Skin epidermis (tissue), 12 donors: ENCODE results near the gene IGHMBP2.
"Not testable (repeated sequence)": the region's sequence is repeated elsewhere in the genome, so short reads cannot be mapped to it uniquely, and the experiment has no call there.

Experiments
- H3K27ac ChIP-seq, 21 experiments: fragments of 200-600 bp; sonication (generic) in 11 of 21; one replicate each; pipeline ENCODE4 v1.5.0; 2020; ENCODE audit warnings: mild to moderate bottlenecking in 3 of 21, inconsistent platforms in 2 of 21, moderate library complexity in 2 of 21
- H3K4me3 ChIP-seq, 7 experiments: fragments of 200-600 bp; sonication (generic) in 2 of 7; one replicate each; pipeline ENCODE4 v1.5.0; 2020; ENCODE audit warnings: inconsistent platforms in 2 of 7, mild to moderate bottlenecking in 2 of 7, moderate library complexity in 1 of 7

The IGHMBP2 gene

DNA sequence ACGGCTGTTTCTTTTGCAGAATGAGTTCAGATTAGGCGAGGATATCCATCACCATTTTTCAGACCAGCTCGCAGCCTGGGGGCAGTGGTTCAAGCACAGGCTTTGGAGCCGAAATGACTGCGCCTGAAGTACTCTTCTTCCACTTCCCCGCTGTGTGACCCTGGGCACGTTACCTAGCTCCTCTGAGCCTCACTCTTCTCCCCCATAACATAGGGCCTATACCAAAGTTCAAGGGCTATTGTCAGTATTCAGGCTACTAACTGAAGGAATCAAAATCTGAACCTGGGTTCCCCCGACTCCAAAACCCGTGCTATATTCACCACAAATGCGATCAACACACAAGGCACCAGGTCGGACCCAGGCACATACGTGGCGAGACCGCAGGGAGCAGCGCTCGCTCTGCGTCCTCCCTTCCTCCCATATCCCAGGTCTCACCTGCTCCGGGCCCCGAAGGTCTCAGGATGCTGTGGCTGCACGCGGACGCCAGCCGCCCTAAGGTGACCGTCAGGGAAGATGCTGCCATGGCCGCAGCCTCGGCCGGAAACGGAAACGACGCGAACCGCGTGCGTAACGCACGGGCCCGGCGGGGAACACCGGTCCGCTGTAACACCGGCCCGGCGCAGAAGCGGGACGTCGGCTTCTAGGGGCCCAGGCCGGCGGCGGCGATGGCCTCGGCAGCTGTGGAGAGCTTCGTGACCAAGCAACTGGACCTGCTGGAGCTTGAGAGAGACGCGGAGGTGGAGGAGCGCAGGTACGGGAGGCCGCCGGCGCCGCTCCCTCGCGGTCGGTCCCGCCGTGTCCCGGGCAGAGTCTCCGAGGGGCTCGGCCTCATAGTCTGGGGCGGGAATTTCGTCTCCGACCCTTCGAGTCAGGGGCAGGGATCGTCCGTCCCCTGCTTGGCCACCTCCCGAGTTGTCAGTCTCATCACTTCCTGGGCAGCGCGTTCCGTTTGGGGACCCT is at the start of gene IGHMBP2, which contains the start of gene MRPL21:
TSS of gene IGHMBP2 (plus strand) at position 604 of the 960 bp plus-strand sequence. CDS start at position 666, 62 bp downstream.
TSS of gene MRPL21 (minus strand) at position 545 of the 960 bp plus-strand sequence. CDS start at position 523, 22 bp downstream.
- H3K4me3 ChIP-seq = peak within 1 kb of the TSS; percentile 66 to 94 (median 75)
- H3K27ac ChIP-seq = peak within 1 kb of the TSS; percentile 39 to 96 (median 89)

DNA sequence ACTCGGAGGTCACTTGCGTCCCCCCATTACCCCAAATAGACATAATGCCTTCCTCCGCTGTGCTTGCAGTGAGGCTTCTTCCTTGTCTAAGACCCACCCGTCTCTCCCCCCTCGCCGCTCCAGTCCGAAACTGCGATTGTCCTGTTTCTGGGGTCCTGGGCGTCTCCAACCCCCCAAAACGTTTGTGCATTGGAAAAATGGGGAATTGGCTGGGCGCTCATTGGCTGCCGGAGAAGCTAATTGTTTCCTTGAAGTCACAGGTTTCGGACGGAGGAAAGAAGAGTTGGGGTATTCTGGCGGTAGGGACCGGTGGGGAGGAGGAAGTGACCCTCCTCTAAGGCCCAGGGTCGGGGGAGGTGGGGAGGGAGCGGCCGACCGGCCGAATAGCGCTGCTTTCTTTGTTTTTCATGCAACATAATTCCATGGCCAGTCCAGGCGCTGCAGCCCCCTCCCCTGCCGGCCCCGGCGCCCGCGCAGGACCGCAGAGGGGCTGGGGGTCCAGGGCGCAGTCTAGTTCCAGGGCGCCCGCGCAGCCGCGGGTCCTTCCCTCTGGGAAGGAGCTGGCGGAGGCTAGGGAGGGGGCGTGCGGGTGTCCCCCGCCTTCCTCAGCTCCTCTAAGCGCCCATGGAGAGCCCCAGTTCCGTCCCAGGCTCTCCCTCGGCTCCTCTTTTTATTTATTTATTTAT is 49.3 kb upstream of the IGHMBP2 start:
- H3K4me3 ChIP-seq = peak overlapping the region in 6 of 7 experiments; percentile 24 to 41 (median 33)
- H3K27ac ChIP-seq = no peak overlapping the region

DNA sequence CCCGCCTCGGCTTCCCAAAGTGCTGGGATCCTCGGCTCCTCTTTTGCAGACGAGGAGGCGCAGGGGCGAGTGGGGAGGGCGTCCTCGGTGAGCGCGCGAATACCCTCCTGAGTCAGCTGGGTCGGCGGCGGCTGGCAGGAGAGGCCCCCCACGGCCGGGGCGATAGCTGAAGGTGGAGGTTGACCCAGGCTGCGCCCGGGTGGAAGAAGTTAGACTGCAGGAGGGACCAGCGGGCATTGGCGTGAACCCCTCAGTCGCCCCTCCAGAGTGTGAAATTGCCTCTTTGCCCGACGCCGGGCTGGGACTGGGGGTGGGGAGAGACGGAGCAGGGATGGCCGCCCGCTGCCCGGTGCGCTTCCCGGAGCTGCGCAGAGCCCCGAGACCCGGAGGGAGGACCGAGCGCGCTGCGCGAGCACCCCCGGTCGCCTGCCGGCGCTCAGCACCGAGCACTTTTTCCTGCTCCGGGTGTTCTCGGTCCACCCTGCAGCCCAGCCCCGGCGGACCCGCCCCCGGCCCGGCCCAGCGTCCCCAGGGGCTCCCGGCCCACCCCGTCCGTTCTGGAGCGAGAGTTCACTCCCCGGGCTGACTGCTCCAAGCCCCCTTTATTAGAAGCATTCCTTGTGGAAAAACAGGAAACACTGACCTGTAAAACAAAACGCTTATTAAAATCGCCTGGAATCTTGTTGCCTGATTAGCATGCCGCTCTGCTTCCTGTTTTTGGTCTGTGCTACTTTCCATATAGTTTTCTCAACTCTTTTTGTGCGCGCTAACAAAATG is 48.3 kb upstream of the IGHMBP2 start:
- Histone ChIP-seq H3K27ac (peak overlapping the region in 15 of 21 experiments; percentile 2 to 73 (median 53)), H3K4me3 (peak overlapping the region; percentile 24 to 41 (median 32))

DNA sequence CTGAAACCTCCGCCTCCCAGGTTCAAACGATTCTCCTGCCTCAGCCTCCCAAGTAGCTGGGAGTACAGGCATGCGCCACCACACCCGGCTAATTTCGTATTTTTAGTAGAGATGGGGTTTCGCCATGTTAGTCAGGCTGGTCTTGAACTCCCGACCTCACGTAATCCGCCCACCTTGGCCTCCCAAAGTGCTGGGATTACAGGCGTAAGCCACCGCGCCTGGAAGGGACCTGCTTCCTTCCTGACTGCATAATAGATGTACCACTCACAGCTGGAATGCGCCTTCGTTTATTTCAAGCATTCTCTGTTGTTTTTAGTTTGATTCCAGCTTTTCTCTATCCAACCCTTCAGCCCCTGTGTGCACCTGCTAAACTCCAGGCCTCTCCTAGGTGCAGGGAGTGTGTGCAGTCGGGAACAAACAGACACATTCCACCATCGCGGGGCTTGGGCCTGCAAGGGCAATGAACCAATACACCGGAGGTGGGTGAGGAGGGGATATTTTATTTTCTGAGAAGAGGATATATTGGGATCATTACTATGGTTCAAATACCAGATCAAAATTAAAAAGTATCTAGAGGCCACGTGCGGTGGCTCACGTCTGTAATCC is 47.2 kb upstream of the IGHMBP2 start:
- H3K4me3 ChIP-seq, H3K27ac ChIP-seq: not testable (repeated sequence)

DNA sequence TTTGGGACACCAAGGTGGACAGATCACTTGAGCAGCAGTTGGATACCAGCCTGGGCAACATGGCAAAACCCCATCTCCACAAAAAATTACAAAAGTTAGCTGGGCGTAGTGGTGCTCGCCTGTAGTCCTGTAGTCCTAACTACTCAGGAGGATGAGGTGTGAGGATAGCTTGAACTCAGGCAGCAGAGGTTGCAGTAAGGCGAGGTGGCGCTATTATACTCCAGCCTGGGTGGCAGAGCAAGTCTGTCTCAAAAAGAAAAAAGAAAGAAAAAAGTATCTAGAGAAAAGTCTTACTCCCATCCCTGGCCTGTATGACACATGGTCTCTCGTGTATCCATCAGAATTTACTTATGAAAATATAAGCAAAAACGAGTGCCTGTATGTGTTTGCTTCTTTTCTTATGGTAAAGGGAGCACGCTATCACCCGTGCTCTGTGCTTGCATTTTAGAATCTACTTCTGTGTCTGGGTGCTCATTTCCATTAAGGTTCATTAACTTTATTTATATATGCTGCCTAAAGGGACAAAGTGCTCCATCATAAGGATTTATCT is 46.6 kb upstream of the IGHMBP2 start:
- H3K27ac ChIP-seq = no peak overlapping the region
- no peak overlapping the region for H3K4me3 ChIP-seq

DNA sequence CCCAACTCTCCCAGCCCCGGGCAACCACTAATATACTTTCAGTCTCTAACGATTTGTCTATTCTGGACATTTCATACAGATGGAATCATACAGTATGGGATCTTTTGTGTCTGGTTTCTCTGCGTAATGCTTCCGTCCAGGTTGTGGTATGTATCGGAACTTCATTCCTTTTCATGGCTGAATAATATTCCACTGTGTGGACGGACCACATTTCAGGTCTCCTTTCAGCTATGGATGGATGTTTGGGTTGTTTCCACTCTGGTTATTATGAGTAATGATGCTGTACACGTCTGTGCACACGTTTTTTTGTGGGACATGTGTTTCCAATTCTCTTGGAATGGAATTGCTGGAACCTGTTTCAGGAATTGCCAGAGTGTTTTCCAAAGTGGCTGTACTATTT is 44.6 kb upstream of the IGHMBP2 start:
- no peak overlapping the region for H3K27ac ChIP-seq
- no peak overlapping the region for H3K4me3 ChIP-seq

DNA sequence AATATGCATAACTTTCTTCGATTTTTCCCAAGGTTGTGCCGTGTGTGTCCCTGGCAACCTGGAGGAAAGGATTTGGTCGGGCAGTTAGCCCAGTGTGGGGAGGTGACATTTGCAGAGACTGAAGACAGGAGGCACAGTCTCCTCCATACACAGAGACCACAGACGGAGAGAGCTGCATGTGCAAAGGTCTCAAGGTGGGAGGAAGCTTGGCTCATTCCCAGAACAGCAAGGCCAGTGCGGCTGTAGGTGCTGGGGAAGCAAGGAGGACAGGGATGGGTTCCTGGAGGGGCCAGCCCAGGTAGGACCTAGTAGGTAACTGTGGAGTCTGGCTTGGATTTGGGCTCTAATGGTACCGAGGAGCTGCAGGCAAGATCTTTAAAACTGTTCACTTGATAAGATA is 41.3 kb upstream of the IGHMBP2 start:
- Histone ChIP-seq H3K4me3 (no peak overlapping the region), H3K27ac (no peak overlapping the region)

DNA sequence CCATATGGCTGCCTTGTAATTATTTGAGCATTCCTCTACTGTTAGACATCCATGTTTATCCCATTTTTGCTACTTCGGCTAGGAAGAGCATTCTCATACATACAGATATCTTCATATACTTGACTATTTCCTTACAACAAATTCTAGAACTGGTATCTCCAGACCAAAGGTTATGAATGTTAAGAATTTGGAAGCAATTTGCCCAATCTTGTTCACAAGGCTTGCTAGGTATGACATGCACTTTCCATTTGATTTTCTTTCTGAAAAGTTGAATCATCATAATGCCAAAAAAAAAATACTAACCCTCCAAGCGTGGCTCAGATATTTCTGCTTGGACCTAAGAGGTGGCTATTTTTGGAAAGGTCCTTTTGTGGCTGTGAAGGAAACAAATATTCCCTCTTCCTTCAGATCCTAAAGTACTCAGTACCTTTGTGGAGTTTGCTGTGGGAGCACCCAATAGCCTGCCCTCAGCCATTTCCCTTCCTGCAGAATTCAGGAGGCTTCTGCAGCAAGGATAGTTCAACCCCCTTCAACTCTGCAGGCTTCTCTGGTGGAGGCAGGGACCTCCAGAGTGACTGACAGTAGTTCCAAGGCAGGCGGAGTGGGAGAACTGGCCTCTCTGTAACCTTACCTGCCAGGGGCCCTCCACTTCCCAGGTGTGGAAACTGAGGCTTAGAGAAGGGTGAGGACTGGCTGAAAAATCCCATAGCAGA is 40.0 kb upstream of the IGHMBP2 start:
- H3K4me3 ChIP-seq = no peak overlapping the region
- H3K27ac ChIP-seq = no peak overlapping the region

DNA sequence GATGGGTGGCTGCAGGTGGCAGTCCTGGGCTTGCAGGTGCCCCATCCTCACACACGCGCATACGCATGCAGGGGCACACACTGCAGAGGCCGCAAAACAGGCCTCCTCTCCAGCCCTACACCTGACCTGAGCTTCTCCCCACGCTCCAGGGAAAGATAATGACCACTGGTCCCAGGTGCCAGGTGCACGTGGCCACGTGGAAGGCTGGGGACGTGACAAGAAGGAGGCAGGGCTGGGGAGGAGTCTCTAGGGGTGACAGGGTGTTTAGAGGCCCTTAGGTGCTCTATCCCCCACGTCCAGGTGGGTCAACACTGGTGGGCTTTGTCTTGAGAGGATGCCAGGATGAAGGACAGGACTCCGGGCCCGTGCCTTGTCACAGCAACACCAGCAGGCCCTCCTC is 38.5 kb upstream of the IGHMBP2 start:
- Histone ChIP-seq H3K27ac (no peak overlapping the region), H3K4me3 (no peak overlapping the region)

DNA sequence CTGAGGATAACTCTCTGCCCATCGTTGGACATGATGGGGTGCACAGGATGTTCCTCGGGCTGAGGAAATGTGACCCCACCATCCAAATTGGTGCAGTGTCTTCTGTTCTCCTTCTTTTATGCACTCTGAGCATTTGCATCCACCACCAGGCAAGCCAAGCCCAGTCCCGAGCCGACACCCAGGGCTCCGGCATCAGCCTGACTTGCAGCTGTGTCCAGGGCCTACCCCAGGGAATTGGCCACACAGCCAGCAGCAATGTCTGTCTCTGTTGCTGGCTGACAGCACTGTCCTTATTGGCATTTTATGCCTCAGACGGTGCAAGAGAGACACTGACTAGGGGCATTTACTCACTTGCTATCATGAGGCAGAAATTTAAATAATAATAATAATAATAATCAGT is 36.6 kb upstream of the IGHMBP2 start:
- H3K27ac ChIP-seq = no peak overlapping the region
- H3K4me3 ChIP-seq = no peak overlapping the region

DNA sequence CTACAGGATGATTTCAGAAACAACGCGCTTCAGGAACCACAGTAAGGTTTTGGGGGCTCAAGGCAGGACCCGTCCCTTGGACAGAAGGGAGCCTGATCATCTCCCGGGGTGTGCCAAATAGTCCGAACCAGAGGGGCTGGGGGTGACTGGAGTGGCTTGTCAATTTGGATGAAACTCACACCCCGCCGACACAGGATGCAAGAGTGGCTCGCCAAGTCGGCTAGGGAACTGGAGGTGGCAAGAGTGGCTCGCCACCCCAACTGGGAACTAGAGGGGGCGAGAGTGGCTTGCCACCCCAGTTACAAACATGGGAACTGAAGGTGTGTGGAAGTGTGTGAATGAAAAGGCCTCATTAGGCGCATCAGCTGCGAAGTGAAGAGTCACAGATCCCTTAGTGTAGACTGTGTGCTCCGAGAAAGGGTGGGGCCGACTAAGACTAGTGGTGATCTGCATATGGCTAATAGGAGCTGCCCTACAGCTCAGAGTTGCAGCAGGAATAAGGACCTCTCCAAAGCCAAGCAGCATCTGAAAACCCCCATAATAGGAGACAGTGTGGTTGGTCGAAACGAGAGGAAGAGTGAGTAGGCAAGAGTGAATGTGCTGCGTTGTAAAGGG is 35.4 kb upstream of the IGHMBP2 start:
- no peak overlapping the region for H3K4me3 ChIP-seq
- no peak overlapping the region for H3K27ac ChIP-seq

DNA sequence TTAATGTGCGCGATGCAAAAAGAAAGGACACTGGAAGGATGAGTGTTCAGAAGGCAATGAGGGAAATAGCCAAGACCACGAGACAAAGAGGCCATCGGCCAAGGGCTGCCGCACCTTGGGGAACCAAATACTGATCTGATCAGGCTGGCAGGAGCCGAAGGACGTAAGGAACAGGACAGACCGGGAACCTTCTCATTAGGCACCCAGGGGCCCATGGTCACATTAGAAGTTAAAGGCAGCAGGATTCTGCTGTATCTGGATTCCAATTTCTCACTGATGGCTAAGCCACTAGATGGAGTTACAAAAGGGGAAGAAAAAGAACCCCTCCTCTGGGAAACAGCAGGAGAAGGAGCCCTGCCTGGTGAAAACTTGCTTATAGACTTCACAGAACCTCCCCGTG is 33.2 kb upstream of the IGHMBP2 start:
- Histone ChIP-seq H3K4me3 (peak overlapping the region in 3 of 7 experiments; percentile 24 to 34 (median 29)), H3K27ac (peak overlapping the region in 1 of 21 experiments; percentile 59)

DNA sequence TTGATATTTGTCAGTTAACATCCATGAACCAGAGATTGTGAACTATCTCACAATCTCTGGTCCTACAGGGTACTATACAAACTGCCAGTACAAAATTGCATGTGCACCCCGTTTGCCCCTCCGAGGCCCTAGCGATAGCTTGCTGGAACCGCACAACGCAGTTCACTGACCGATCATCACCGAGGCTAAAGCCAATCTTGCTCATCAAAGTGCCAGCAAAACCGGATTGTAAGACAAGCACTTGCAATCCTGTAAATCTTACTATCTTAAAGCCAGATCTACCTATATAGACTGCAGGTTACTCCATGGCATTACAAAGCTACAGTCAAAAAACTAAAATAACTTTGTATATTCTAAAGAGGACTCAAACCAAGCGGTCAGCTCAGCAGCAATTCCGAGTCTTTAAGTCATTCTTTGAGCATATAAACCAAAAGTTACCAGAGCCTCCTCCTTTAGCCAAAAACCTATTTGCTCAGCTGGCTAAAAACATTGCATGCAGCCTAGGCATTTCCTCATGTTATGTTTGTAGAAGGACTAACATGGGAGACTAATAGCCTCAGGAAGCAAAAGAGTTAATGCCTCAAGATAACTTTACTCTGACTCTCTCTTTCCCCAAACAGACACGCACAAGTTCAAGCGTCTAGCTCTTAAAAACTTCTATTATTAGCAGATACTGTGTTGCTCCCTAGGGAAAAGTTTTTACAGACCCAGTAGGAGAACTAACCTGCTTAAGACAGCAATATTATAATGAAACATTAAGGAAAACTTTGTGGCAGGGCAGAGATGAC is 31.3 kb upstream of the IGHMBP2 start:
- no peak overlapping the region for H3K4me3 ChIP-seq
- no peak overlapping the region for H3K27ac ChIP-seq

DNA sequence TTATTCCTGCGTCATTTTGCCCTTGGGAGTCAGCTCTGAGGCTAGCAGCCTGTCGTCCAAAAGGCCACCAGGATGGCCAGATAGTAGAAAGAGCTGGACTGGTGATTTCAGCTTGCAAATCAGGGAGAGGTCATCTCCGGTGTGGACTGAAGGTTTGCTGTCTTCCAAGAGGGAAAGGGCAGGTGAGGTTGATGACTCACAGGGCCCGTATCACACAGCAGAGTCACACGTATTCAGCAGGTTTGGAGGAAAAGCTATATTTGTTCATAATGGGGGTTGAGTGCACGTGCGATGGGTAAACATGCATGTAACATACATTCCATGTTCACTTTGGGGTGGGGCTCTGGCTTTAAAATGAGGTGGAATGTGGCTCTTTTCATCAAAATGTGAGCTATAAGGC is 25.7 kb upstream of the IGHMBP2 start:
- H3K4me3 ChIP-seq = no peak overlapping the region
- H3K27ac ChIP-seq = no peak overlapping the region

DNA sequence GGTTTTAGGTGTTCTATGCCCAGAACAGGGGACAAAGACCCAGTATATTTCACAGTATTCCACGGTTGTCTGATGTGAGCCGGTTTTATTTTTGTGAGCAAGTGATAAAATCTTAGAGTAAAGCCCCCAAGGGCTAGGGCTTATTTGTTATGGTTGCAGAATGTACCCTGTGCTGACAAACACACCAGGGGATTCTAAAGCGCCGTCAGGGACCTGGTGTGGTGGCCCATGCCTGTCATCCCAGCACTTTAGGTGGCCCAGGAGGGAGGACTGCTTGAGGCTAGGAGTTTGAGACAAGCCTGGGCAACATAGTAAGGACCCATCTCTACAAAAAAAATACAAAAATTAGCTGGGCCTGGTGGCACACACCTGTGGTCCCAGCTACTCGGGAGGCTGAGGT is 22.8 kb upstream of the IGHMBP2 start:
- no peak overlapping the region for H3K4me3 ChIP-seq
- H3K27ac ChIP-seq = no peak overlapping the region

DNA sequence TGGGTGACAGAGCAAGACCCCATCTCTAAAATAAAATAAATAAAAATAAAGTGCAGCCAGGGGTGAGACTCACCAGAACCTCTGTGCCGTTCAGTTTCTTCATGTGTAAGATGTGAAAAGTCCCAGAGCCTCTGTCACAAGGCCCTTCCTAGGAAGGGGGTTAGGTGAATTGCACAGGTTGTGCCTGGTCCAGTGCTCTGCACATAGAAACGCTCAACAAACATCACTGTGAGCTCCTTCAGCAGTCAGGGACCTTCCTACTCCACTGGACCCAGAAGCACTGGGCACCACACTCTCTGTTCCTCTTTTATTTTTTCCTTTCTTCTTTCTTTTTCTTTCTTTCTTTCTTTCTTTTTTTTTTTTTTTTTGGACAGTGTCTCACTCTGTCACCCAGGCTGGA is 22.4 kb upstream of the IGHMBP2 start:
- Histone ChIP-seq H3K4me3 (no peak overlapping the region), H3K27ac (no peak overlapping the region)

DNA sequence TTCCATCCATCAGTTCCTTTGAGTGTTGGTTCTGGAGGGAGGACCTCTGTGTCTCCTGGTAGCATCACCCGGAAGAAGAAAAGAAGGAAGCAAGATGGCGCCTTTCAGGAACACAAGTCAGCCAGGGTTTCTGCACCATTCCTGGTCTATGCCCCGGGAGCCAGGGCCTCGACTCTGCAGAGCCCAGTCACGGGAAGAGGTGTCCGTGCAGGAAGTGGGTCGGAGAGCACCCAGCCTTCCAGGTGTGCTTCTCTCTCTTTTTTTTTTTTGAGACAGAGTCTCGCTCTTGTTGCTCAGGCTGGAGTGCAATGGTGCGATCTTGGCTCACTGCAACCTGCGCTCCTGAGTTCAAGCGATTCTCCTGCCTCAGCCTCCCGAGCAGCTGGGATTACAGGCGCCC is 21.3 kb upstream of the IGHMBP2 start:
- Histone ChIP-seq H3K4me3 (no peak overlapping the region), H3K27ac (no peak overlapping the region)
